GM13976 (cell line): ENCODE data around the gene MS4A10.

ENCODE experiments used
- DNase-seq: peaks from one replicate; pipeline ENCODE4 v3.0.0; 2012; ENCODE audit warnings: low spot score
- CTCF ChIP-seq: IDR thresholded peaks from 2 replicates; pipeline ENCODE4 v1.5.1; 2012; ENCODE audit warnings: borderline replicate concordance, mild to moderate bottlenecking; ENCODE audit not compliant: insufficient read depth; ENCODE audit errors: extremely low read depth, missing control alignments, control extremely low read depth
- in situ Hi-C: fragments of 300-500 bp; cut with MboI; formaldehyde crosslinking; loops from one replicate; pipeline ENCODE4 v1.12.0; 2022; ENCODE audit warnings: low sequenced_read_pairs, mixed read lengths, inconsistent platforms; ENCODE audit not compliant: unreplicated experiment

MS4A10 gene

GRCh38 chr11:60797846-60798630 lies 12.9 kb downstream of the MS4A10 start:
- in situ Hi-C loops, result no loop called here
- no peak for DNase-seq
- TF ChIP-seq CTCF, result no peak

GRCh38 chr11:60798631-60799030 lies 13.5 kb downstream of the MS4A10 start:
- TF ChIP-seq CTCF, result no peak
- in situ Hi-C loops, result no loop called here

GRCh38 chr11:60801194-60801593 lies 16.1 kb downstream of the MS4A10 start:
- no peak for DNase-seq
- in situ Hi-C loops, result no loop called here
- no peak for TF ChIP-seq CTCF

More at GRCh38 chr11:60798631-60799030, 13.5 kb downstream of the MS4A10 start:
- no peak for DNase-seq

- TF ChIP-seq CTCF, result no peak
- no peak for DNase-seq
- in situ Hi-C loops, result no loop called here
These were observed 18.3 kb downstream of the MS4A10 start for GRCh38 chr11:60803273-60803936.

GRCh38 chr11:60809249-60809648 lies 24.1 kb downstream of the MS4A10 start:
- TF ChIP-seq CTCF, result no peak
- no peak for DNase-seq
- in situ Hi-C loops, result no loop called here

- no peak for TF ChIP-seq CTCF
- no peak for DNase-seq
- in situ Hi-C loops, result no loop called here
These were observed 24.6 kb downstream of the MS4A10 start for GRCh38 chr11:60809691-60810090.
